ENCODE measurements around the gene TP53TG5.

GRCh38 chr20:45322952-45323383, 55.2 kb downstream of the TP53TG5 start:
- TF ChIP-seq CTCF (IDR thresholded peaks at IDR 0.05) = peak in 1 of 3 experiments; percentile 16
- no peak for TF ChIP-seq POLR2A (IDR thresholded peaks at IDR 0.05)

Data from testis (tissue), 2 donors.